ENCODE results near the gene EPHA6.

Gene EPHA6

DNA sequence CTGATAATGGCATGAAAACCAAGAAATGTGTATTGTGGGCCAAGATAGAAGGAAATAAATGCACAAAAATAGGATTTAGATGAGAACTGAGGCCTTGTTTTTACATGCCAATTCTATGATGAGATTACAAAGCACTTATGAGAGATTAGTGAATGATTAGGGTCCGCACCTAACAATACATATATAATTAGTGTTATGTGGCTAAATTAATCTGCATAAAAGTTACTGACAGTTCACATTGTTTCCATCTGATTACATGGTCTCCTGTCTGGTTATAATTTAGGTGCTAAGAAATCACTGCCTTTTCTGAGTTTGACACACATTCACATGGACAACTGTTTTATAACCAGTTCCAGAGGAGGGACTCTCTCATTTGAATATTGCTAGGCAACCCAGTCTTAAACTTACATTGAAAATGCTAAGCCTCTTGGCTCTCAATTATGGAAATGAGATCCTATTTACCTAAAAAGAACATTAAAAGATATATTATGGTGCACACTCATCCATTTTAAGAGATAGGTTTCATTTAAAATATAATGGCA, 833.1 kb downstream of the EPHA6 start:
- DNase-seq (ENCODE audit: low spot score) = no peak

DNA sequence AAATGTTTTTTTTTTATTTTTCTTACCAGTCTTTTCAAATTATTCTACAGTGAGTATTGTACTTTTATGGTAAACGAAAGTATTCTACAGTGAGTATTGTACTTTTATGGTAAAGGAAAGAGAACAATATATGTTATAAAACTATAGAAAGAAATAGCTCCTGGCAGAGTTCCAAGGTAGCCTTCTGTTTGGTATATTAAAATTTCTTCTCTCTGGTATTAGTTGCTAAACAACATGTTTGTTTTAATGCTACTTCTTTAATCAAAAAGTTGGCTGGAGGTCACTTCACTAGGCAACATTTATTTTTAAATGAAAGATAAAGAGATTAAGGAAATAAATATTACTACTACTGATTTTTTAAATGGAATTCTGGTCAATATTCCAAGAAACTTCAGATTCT, 841.6 kb downstream of the EPHA6 start:
- DNase-seq (ENCODE audit: low spot score) = no peak

DNA sequence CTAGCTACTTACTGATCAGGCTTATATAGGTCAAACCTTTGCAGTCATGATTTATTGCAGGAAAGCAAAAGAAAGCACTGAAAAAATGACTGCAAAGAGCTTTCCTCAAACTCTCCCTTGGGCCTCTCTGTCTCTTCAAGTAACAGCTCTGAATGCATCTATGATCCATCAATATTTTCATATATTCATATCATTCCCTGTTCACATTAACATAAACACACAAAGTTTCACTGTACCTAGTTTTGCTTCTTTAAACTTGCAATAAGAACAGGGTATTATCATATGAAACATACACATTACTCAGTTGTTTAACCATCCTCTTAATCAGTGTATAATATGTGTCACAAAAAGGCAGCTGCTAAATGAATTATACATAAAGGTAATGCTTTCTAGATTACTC, 842.2 kb downstream of the EPHA6 start:
- DNase-seq (ENCODE audit: low spot score) = no peak

DNA sequence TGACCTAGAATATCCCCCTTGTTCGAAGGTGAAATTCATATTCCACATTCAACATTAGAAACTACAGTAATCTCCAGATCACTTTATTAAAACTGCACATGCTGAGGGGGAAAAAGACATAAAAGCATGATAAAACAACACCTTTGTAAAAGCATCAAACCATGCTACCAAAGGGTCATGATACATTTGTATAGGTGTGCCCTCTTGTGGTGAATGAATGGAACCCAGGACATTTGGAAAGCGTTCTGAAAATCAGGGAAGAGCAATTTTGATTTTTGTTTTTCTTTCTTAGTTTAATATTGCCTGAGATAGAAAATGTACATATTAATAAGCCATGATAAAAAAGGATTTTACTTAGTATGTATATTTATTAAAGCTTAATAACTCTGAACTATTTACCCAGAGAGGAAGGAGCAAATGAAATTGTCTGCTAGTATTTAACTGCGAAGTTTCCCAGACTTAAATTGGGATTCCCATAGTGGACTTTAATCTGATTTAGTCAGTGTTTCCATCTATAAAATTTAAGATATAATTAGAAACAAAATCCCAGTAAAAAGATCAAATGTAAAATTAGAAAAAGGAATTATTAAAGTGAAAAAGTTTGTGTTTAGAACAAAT, 844.4 kb downstream of the EPHA6 start:
- no peak for DNase-seq (ENCODE audit: low spot score)

DNA sequence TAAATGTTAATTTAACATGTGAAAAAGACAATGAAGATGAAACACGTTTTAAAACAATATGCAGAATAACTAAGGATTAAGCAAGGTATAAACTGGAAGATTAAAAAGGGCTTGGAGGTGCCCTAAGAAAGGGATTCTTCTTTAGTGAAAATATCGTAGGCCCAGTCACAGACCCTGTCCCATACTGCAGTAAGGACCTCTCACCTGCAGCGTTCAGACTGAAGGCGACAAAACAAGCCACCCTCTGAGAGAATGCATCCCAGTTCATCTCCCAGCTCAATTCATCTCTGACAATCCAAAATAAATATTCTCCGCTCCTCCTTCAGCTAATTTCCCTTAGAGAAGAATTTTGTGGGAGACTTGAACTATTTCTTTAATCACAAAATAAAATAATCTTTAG, 847.9 kb downstream of the EPHA6 start:
- no peak for DNase-seq (ENCODE audit: low spot score)

DNA sequence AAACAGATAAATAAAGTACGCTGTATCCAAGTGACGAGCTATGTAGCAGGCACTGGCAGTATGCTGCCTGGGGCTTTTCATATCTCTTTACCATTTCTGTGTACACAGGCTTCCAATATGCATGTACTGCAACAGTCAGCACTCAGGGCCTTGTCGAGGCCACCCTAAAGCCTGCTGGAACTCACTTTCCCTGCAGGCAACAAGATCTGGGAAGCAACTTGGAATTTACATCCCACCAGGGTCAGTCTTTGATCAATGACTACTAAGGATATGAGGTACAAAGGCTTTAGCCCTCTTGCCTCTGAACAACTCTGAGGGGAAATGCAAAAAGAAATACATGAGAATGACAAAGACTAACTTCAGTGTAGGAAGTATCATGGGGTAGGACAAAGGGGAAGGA, 848.4 kb downstream of the EPHA6 start:
- no peak for DNase-seq (ENCODE audit: low spot score)

DNA sequence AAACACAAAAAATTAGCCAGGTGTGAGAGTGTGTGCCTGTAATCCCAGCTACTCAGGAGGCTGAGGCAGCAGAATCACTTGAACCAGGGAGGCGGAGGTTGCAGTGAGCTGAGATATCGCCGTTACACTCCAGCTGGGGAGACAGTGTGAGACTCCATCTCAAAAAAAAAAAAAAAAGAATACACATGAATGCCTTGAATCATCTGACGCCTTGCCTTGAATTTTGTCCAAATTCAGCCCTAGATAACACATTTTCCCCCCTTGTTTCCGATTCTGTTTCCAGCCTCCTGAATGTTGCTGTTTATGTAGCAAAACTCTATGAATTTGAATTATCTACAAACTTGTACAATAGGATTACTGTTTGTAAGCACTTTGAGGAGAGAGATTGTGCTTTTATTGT, 851.5 kb downstream of the EPHA6 start:
- DNase-seq (ENCODE audit: low spot score) = no peak

DNA sequence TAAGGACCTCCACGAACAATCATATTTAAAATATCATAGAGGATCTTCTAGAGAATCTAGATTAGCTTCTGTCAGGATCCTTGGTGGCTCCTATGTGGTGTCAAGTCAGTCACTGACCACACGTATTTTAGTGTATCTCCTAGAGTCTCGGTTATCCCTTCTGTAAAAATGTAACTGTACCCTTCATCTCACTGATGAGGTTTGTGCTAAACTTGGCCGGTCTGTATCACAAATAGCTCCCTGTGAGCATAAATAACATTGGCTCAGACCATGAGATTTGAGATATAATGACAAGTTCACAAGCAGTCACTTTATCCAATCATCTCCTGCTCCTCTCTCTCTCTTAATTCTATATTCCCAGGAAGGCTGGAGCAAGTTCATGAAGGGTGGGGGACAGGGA, 856.6 kb downstream of the EPHA6 start:
- no peak for DNase-seq (ENCODE audit: low spot score)

DNA sequence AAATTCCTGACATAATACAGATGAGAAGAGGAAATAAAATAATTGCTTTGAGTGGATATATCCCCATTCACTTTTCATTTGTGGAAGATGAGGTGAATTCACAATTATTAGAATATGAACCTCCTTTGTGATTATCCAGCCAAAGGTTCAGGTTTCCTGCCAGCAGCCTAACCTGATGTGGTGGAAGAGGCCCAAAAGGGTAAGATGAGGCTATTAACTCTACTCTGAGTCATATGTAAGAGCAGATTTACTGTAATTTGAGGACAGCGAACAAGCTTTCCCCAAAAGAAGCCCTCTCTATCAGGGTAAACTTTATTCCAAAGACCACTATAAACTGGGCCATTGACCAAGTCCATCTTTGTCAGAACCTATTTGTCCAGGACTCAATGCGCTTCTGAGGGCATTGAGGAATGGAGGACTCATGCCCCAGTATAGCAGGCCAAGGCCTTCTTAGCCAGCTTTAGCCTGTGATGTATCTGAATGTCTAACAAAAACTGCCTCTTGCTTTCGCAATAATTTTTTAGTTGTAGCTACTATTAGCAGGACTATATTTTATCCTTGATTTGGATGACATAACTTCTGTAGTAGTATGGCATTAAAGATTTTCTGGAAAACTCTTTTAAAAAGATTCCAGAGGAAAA, 859.1 kb downstream of the EPHA6 start:
- DNase-seq (ENCODE audit: low spot score) = no peak

DNA sequence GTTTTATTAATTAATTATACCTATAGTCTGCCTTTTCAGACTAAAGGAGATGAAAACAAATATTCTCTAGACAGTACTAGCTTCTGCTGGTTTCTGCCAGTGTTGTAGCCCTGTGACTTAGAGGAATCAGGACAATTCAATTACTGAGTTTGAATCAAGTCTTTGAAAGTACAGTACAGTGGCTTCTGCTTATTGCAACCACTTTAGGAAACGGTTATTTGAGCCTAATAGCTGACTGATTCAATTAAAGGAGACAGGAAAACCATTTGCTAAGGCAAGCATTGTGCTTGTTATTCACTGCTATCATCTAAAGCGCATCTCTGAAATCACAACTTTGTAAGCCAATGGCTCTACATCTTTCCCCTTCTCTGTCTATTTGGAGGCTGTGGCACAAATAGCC, 860.1 kb downstream of the EPHA6 start:
- no peak for DNase-seq (ENCODE audit: low spot score)

DNA sequence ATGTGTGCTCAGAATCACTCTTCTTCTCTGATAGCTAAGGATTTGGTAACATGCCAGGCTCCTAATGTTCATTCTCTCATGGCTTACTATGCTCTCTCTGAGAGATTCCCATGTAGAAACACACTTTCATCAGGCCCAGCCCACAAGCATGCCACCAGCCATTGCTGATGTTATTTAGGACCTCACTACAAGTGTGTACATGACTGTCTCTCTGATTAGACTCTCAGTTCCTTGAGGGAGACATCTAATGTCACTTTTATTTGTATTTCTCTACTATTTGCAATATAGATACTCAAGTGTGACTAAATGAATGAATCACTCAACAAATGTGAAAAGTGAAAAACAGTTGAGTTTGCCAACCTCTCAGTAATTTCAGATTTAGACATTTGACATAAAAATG, 865.8 kb downstream of the EPHA6 start:
- DNase-seq (ENCODE audit: low spot score) = no peak

DNA sequence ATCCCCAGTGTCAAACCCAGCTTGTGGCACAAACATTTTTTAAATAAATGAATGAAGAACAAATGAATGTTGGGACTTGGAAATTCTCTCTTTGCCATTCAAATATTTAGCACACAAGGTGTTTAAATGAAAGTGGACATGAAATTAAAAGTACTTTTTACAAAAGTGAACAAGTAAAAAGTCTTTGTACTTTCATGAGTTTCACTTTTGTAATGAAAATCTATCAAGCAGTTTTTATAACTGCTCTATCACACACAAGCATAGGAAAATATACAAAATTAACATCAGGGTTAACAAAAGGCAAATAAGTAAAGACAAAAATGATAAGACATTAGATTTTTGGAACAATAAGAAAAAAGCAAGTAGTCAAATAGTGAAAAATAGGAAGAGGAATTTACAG, 866.3 kb downstream of the EPHA6 start:
- DNase-seq (ENCODE audit: low spot score) = no peak

DNA sequence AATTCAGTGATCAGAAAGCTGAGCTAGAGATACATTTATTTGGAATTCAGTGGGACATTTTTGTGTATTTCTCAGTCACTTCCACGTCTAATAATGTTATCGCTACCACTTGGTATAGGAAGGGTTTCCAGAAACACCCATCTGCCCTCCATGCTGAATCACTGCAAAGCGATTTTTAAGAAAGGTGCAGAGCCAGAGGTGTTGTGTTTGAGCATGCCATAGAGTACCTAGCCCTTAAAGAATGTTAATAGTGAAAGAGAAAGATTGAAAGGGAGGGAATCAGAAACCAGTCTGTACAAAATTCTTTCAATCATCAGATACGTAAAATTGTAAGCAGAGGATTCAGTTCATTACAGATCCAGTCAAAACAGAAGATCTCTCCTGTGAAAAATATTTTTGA, 870.1 kb downstream of the EPHA6 start:
- no peak for DNase-seq (ENCODE audit: low spot score)

DNA sequence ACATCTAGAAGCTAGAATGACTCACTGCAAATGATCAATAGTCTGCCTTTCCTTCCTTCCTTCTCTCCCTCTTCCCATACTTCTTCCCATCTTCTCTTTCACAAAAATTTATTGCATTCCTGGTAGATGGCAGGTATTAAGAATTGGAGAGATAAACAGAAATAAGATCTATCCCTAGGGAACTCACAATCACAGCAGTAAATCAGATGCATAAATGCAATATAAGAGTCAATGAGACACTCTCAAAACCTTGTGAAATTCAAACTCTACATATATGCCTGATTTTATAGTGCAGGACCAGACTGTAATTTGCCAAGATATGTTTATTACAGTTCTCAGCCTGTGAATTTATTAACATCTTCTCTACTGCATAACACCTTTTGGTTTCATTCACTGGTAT, 871.9 kb downstream of the EPHA6 start:
- DNase-seq (ENCODE audit: low spot score) = no peak

DNA sequence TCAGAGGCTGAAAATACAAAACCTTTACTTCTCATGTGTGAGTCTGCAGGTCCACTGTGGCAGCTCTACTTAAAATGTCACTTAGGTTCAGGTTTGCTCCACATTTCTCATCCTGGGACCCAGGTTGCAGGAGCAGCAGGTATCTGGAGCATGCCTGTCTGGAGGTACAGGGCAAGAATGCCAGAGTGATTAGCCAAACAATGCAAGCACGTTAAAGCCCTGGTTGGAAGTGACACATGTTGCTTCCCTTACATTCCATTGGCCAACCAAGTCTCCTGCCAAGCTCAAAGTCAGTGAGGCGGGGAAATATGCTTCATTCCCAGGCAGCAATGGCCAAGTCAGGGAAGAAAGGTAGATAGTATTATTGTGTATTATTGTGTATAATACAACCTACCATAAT, 873.3 kb downstream of the EPHA6 start:
- no peak for DNase-seq (ENCODE audit: low spot score)

DNA sequence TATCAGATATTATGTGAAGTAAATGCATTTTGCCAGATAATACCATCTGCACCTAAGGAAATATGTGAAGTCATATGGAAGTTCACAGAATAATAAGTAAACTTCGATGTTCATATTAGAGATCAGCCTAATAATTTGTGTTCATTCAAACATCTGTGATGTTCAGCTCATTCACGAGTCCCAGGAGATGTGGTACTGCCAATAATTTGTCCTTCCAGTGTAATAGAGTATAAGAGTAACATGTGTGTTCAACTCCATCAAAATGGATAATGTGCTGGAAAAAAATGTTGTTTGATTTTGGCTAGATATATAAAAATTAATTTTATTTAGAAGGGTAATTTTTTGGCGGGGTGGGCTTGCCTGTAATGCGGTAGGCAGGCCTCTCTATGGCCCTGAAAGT, 874.7 kb downstream of the EPHA6 start:
- no peak for DNase-seq (ENCODE audit: low spot score)

DNA sequence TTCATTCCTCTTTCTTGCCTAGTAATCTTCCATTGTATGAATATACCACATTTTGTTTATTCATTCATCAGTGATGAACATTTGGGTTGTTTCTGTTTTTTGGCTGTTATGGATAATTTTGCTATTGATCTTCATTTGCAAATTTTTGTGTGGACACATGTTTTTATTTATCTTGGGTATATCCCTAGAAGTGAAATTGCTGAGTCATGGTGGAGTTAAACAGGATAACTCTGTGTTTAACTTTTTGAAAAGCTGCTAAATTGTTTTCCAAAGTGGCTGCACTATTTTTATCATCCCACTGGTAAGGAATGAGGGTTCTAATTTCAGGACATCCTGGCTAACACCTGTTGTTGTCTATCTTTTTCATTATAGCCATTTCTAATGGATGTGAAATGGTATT, 875.6 kb downstream of the EPHA6 start:
- no peak for DNase-seq (ENCODE audit: low spot score)

DNA sequence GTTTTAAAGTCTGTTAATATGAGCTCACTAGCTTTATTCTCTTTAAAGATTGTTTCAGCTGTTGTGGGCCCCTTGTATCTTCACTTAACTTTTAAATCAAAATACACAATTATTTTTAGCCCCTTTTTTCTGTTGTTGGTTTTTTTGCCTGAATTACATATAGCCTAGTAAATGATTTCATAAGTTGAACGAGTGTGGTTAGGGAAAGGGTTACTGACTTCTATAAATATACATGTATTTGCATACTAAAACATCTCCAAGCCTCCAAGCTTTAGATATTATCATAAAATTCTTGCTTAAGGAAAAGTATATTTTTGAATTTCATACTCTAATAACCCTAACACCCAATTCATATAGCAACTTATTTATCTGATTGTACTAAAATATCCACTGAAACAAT, 877.0 kb downstream of the EPHA6 start:
- DNase-seq (ENCODE audit: low spot score) = no peak

DNA sequence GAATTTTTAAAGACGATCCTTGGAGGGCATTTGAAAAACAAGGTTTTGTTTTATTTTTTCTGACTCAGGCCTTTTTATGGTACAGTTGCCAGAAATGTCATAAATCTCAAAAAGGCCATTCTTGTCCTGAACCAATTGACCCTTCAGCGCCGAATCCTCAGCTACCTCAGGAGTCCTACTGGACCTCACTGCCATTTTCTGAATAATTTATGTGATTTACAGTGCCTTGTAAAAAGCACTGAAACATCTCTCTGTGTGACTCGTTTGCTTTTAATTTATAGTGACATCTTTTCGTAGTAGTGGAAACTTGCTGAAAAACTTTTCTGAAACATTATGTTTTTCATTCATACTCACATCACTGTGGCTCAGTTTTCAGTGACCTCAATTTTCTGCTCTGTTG, 878.0 kb downstream of the EPHA6 start:
- DNase-seq (ENCODE audit: low spot score) = no peak

DNA sequence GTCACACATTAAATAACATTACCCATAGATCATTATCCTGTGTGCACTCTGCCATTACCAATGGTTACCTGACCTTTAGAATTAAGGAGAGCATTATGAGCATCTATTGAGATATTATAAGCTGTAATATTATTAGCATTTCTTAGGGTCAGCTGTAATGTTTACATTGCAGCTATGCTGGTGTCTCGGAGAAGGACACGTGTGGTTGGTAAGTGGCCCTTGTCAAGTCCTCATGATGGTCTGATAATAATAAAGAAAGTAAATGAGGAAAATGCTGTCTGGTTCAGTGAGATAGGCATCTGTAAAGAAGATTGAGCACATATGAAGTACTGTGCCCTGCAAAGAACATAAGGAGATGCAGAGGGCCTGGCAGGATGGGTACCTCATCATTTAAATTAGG, 878.4 kb downstream of the EPHA6 start:
- DNase-seq (ENCODE audit: low spot score) = no peak

DNA sequence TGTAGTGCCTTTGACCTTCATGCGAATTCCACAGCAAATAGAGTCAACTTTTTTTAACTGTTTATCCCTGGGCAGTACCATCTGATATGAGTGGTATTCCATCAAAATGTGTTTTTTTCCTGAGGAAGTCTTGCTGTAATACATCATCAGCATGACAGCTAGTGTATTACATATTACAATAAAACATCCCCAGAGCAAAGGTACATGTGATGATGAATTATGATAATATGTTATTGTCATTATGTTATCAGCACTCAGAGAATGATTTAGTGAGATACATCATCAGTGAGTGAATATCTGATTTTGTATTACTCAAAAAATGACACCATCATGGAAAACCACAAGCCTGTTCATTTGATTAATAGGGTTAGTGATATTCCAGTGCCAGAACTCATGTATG, 880.5 kb downstream of the EPHA6 start:
- no peak for DNase-seq (ENCODE audit: low spot score)

DNA sequence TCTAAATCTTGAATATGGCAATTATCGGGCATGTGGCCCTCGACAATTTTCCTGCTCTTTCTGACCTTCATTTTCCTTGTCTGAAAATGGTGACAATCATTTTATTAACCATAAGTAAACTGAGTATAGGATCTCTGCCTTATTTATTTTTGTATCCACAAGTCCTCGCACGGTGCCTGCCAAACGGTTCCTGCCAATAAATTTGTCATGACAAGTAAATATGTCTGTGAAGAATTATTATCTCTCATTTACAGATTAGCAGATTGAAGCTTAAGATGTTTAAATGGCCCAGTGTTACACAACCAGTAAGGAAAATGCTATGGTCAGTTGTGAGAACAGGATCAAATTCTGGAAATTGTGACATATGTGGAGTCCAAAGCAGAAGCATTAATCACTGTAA, 884.3 kb downstream of the EPHA6 start:
- DNase-seq (ENCODE audit: low spot score) = no peak

DNA sequence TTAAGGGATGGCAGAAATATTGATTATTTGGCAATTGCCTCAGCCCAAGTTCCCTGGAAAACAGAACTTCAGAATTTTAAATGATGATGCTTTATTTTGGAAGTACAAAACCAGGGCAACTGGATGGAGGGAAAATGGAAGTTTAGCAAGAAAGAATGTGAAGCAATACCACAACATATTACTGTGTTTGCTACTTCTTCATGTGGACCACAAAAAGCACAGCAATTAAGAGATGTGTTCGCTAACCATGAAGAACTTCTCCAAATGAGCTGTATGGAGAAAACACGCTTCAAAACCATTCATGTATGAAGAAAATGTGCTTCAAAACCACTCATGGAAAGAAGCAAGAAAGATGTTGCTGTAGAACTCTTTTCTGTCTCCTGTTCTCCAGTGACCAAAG, 885.5 kb downstream of the EPHA6 start:
- no peak for DNase-seq (ENCODE audit: low spot score)

DNA sequence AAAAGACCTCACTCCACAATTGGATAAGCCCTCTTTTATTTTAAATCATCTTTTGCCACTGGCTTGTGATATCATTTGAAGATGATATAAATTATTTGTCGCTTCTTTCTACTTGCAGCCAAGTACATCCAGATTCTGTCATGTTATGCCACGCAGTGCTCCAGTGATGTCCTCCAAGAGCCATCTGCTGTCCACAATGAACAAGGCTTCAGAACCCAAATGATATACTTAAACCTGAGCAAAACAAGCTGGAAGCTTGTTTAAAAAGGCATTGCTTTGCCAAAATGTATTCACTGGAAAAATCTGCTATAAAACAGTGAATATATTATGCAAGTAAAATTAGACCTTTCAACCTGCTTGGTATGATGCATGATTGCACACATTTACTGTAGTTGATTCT, 891.4 kb downstream of the EPHA6 start:
- no peak for DNase-seq (ENCODE audit: low spot score)
